Natural killer cell treated with Interleukin-12 subunit alpha and Interleukin-12 subunit beta and Interleukin-15 and Interleukin-18, amount 100 ng/mL, for 72 hours (primary cell): ENCODE data around the gene MANSC4. TPM values are rescaled to one million over a fixed set of nuclear protein-coding genes. Genes with fewer than 3 reads are reported as not detected.

Experiments used
- total RNA-seq, 2 donors: library from RNA; stranded (reverse); gene quantifications; one replicate each; pipeline ENCODE4 v1.2.3, GENCODE V29; 2022

The MANSC4 gene
- total RNA-seq, 2 donors from 2014 or later = not detected

Other genes starting within 250 kb of the MANSC4 start
- gene REP15, start 83.8 kb downstream of the MANSC4 start, total RNA-seq = under 1 TPM; 0.26 to 0.56 TPM
- gene MRPS35, start 69.4 kb downstream of the MANSC4 start, total RNA-seq = 10 to 100 TPM; 37.4 to 48.1 TPM
- 10 to 100 TPM; 17.8 to 21.6 TPM for gene KLHL42, start within 50 bp of the MANSC4 start, total RNA-seq
- gene PTHLH, start 192.5 kb upstream of the MANSC4 start, total RNA-seq = not detected